Measurements from ENCODE around the gene NMRAL1. TPM values are rescaled to one million over a fixed set of nuclear protein-coding genes. Genes with fewer than 3 reads are reported as not detected.

Gene NMRAL1
- total and polyA plus RNA-seq, 2 experiments from 2014 or later: 50.7 to 61.7 TPM

DNA sequence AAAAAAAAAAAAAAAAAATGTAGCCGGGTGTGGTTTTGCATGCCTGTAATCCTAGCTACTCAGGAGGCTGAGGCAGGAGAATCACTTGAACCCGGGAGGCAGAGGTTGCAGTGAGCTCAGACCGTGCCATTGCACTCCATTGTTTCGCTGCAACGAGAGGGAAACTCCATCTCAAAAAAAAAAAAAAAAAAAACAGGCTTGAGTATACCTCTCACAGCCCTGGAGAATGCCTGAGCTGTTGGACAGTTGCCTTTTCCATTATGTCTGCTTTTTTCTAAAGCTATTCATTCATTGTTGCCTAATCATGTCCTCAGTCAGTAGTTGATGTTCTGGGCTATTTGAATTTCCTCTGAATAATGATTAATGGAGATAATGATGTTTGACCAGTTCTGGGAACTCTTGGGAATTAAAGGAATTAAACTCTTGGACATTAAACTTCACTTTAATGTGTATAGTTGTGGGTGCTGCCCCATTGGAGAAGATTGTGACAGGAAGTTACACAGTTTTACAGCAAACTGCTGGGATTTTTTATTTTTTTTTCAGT is 13.6 kb upstream of the NMRAL1 start:
- peaks cover 6% of the 10 kb centered on the region; the same call in 1 of the 2 replicates for H4K20me1 ChIP-seq (replicated peaks; ENCODE audit: insufficient read depth)
- peaks cover 7% of the 10 kb centered on the region; the same call in 1 of the 2 replicates for H3K79me2 ChIP-seq (replicated peaks; ENCODE audit: insufficient read depth)
- no peak overlapping the region for H2AFZ ChIP-seq
- Mint-ChIP-seq H3K36me3 (ENCODE audit: low read depth) (peaks cover 8% of the 10 kb centered on the region), H3K4me1 (no peaks in the 10 kb centered on the region), H3K9me3 (peaks cover 2% of the 10 kb centered on the region; the same call in 1 of the 3 replicates), H3K27me3 (ENCODE audit: insufficient read depth, low read depth, poor library complexity) (no peaks in the 10 kb centered on the region), H3K27ac (no peak overlapping the region), H3K4me3 (no peak overlapping the region)
- no peak overlapping the region for H3K27ac ChIP-seq (ENCODE audit: low read depth)
- DNase-seq (ENCODE audit: low spot score): no peak
- TF ChIP-seq CREB1 (CRISPR knock-in tag; IDR thresholded peaks at IDR 0.05; ENCODE audit: low read depth): no peak
- no peak for TF ChIP-seq ZNF331 (CRISPR knock-in tag; IDR thresholded peaks at IDR 0.05; ENCODE audit: low read depth)
- TF ChIP-seq, protein P1, sequence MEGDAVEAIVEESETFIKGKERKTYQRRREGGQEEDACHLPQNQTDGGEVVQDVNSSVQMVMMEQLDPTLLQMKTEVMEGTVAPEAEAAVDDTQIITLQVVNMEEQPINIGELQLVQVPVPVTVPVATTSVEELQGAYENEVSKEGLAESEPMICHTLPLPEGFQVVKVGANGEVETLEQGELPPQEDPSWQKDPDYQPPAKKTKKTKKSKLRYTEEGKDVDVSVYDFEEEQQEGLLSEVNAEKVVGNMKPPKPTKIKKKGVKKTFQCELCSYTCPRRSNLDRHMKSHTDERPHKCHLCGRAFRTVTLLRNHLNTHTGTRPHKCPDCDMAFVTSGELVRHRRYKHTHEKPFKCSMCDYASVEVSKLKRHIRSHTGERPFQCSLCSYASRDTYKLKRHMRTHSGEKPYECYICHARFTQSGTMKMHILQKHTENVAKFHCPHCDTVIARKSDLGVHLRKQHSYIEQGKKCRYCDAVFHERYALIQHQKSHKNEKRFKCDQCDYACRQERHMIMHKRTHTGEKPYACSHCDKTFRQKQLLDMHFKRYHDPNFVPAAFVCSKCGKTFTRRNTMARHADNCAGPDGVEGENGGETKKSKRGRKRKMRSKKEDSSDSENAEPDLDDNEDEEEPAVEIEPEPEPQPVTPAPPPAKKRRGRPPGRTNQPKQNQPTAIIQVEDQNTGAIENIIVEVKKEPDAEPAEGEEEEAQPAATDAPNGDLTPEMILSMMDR (conservative IDR thresholded peaks at IDR 0.05; ENCODE audit: low read depth in 2 of 2): no peak
- no peaks in the 10 kb centered on the region for H3K9me2 ChIP-seq (ENCODE audit: insufficient read depth)
- ATAC-seq: no peak
- no peak overlapping the region for H3K4me2 ChIP-seq
- H3K4me1 ChIP-seq (ENCODE audit: insufficient read depth): no peaks in the 10 kb centered on the region
- no peaks in the 10 kb centered on the region for H3K36me3 ChIP-seq (ENCODE audit: insufficient read depth)
- no peak overlapping the region for H3K4me3 ChIP-seq
- 0 out of 2 replicates have a peak, but pooled peaks cover 3% of the 10 kb centered on the region for H3F3A ChIP-seq (replicated peaks; ENCODE audit: low read depth)
- H3K27me3 ChIP-seq (ENCODE audit: insufficient read depth): no peaks in the 10 kb centered on the region

DNA sequence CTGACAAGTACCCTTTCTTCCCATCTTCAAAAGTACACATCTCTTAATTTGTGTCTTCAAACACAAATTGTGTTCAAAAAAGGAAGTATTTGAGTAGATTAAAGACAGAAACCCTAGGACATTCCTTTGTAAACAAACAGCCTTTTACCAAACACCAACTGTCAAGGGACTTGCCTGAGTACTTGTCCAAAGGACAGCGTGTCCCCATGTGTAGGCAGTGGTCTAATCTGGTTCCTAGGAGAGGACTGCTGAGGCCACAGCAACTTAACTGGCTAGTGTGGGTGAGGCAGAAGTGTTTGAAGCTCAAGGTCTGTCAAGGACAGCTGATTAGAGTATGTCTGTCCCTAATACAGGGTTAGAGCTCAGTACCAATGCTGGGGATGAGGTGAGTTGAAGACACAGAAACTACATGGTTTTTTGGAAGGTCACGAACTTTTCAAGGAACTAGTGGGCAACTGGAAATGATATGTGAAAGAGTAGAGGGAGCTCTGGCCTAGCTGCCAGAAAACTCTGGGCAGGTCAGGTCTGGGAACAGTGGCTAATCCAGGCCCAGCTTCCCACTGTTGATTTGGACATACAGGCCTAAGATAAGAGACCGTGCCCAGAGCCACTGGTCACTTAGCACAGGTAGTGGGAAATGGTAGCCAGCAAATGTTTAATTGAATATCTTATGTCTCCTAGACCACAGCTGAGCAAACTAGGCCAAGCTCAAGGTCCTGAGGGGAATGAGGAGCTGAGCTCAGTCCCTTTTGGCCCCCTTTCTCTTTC is 11.9 kb upstream of the NMRAL1 start:
- Mint-ChIP-seq H3K4me3 (no peak overlapping the region), H3K27me3 (ENCODE audit: insufficient read depth, low read depth, poor library complexity) (no peaks in the 10 kb centered on the region)
- peaks cover 15% of the 10 kb centered on the region for H3K79me2 ChIP-seq (replicated peaks; ENCODE audit: insufficient read depth)
- TF ChIP-seq ZNF114 (CRISPR knock-in tag; IDR thresholded peaks at IDR 0.05): no peak
- TF ChIP-seq ZNF331 (CRISPR knock-in tag; IDR thresholded peaks at IDR 0.05; ENCODE audit: low read depth): no peak
- TF ChIP-seq, protein P2, sequence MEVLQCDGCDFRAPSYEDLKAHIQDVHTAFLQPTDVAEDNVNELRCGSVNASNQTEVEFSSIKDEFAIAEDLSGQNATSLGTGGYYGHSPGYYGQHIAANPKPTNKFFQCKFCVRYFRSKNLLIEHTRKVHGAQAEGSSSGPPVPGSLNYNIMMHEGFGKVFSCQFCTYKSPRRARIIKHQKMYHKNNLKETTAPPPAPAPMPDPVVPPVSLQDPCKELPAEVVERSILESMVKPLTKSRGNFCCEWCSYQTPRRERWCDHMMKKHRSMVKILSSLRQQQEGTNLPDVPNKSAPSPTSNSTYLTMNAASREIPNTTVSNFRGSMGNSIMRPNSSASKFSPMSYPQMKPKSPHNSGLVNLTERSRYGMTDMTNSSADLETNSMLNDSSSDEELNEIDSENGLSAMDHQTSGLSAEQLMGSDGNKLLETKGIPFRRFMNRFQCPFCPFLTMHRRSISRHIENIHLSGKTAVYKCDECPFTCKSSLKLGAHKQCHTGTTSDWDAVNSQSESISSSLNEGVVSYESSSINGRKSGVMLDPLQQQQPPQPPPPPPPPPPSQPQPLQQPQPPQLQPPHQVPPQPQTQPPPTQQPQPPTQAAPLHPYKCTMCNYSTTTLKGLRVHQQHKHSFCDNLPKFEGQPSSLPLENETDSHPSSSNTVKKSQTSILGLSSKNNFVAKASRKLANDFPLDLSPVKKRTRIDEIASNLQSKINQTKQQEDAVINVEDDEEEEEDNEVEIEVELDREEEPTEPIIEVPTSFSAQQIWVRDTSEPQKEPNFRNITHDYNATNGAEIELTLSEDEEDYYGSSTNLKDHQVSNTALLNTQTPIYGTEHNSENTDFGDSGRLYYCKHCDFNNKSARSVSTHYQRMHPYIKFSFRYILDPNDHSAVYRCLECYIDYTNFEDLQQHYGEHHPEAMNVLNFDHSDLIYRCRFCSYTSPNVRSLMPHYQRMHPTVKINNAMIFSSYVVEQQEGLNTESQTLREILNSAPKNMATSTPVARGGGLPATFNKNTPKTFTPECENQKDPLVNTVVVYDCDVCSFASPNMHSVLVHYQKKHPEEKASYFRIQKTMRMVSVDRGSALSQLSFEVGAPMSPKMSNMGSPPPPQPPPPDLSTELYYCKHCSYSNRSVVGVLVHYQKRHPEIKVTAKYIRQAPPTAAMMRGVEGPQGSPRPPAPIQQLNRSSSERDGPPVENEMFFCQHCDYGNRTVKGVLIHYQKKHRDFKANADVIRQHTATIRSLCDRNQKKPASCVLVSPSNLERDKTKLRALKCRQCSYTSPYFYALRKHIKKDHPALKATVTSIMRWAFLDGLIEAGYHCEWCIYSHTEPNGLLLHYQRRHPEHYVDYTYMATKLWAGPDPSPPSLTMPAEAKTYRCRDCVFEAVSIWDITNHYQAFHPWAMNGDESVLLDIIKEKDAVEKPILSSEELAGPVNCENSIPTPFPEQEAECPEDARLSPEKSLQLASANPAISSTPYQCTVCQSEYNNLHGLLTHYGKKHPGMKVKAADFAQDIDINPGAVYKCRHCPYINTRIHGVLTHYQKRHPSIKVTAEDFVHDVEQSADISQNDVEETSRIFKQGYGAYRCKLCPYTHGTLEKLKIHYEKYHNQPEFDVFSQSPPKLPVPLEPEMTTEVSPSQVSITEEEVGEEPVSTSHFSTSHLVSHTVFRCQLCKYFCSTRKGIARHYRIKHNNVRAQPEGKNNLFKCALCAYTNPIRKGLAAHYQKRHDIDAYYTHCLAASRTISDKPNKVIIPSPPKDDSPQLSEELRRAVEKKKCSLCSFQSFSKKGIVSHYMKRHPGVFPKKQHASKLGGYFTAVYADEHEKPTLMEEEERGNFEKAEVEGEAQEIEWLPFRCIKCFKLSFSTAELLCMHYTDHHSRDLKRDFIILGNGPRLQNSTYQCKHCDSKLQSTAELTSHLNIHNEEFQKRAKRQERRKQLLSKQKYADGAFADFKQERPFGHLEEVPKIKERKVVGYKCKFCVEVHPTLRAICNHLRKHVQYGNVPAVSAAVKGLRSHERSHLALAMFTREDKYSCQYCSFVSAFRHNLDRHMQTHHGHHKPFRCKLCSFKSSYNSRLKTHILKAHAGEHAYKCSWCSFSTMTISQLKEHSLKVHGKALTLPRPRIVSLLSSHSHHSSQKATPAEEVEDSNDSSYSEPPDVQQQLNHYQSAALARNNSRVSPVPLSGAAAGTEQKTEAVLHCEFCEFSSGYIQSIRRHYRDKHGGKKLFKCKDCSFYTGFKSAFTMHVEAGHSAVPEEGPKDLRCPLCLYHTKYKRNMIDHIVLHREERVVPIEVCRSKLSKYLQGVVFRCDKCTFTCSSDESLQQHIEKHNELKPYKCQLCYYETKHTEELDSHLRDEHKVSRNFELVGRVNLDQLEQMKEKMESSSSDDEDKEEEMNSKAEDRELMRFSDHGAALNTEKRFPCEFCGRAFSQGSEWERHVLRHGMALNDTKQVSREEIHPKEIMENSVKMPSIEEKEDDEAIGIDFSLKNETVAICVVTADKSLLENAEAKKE (CRISPR knock-in tag; IDR thresholded peaks at IDR 0.05): no peak
- TF ChIP-seq CREB1 (CRISPR knock-in tag; IDR thresholded peaks at IDR 0.05; ENCODE audit: low read depth): no peak
- TF ChIP-seq, protein P3, sequence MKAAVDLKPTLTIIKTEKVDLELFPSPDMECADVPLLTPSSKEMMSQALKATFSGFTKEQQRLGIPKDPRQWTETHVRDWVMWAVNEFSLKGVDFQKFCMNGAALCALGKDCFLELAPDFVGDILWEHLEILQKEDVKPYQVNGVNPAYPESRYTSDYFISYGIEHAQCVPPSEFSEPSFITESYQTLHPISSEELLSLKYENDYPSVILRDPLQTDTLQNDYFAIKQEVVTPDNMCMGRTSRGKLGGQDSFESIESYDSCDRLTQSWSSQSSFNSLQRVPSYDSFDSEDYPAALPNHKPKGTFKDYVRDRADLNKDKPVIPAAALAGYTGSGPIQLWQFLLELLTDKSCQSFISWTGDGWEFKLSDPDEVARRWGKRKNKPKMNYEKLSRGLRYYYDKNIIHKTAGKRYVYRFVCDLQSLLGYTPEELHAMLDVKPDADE (IDR thresholded peaks at IDR 0.05): no peak
- no peak for TF ChIP-seq EZH2 (IDR thresholded peaks at IDR 0.05; ENCODE audit: low read depth, unreplicated experiment)
- TF ChIP-seq, protein P1 (conservative IDR thresholded peaks at IDR 0.05; ENCODE audit: low read depth in 2 of 2): no peak

More for the DNA sequence above, 11.9 kb upstream of the NMRAL1 start:
- H3K27me3 ChIP-seq (ENCODE audit: insufficient read depth): no peaks in the 10 kb centered on the region
- H3F3A ChIP-seq (replicated peaks; ENCODE audit: low read depth): 0 out of 2 replicates have a peak, but pooled peaks cover 8% of the 10 kb centered on the region
- H3K4me2 ChIP-seq: no peak overlapping the region
- no peak overlapping the region for H3K4me3 ChIP-seq
- Mint-ChIP-seq H3K36me3 (ENCODE audit: low read depth) (peaks cover 7% of the 10 kb centered on the region; the same call in 2 of the 3 replicates), H3K27ac (no peak overlapping the region), H3K4me1 (no peaks in the 10 kb centered on the region), H3K9me3 (no peaks in the 10 kb centered on the region)
- H3K27ac ChIP-seq (ENCODE audit: low read depth): no peak overlapping the region
- no peaks in the 10 kb centered on the region for H3K4me1 ChIP-seq (ENCODE audit: insufficient read depth)
- peaks cover 6% of the 10 kb centered on the region for H4K20me1 ChIP-seq (replicated peaks; ENCODE audit: insufficient read depth)
- no peak for DNase-seq (ENCODE audit: low spot score)
- H3K36me3 ChIP-seq (ENCODE audit: insufficient read depth): no peaks in the 10 kb centered on the region
- no peak overlapping the region for H2AFZ ChIP-seq
- no peak for ATAC-seq
- no peaks in the 10 kb centered on the region for H3K9me2 ChIP-seq (ENCODE audit: insufficient read depth)

Data from GM23338 (cell line).